Caco-2 (cell line): ENCODE results near the gene AP2S1. TPM values are rescaled to one million over a fixed set of nuclear protein-coding genes. Genes with fewer than 3 reads are reported as not detected.

Experiments used
- BruUV-seq: library from RNA; stranded (reverse); fragments of 400-500 nt; replicated peaks from 2 replicates; lab custom pipeline; 2021; lab: Mats Ljungman, UMichigan
- CTCF ChIA-PET: fragments of 300-600 bp; sonication (Branson Sonifier 250); formaldehyde crosslinking; loops from one replicate; lab custom pipeline; 2022; ENCODE audit warnings: antibody characterized with exemption; lab: Charles Lee
- POLR2A ChIA-PET: fragments of 300-600 bp; sonication (Branson Sonifier 250); formaldehyde crosslinking; loops from one replicate; lab custom pipeline; 2022; ENCODE audit warnings: antibody characterized with exemption; lab: Charles Lee
- DNase-seq, 2 experiments: peaks; one replicate each; pipeline versions ENCODE4 v3.0.0 to v3.0.0-alpha.2; 2020 to 2022
- H3K27me3 ChIP-seq: replicated peaks from 2 replicates; pipeline ENCODE4 v1.6.0; 2011; ENCODE audit warnings: low read length; ENCODE audit not compliant: control insufficient read depth, insufficient read depth
- H3K36me3 ChIP-seq: 2 replicates; pipeline ENCODE4 v1.5.1; 2011; ENCODE audit warnings: low read length; ENCODE audit not compliant: control insufficient read depth, insufficient read depth
- H3K4me1 ChIP-seq: fragments of 250-450 bp; sonication (Bioruptor Pico); 2 replicates; pipeline ENCODE4 v1.5.1; 2020; ENCODE audit warnings: mild to moderate bottlenecking
- H3K4me3 ChIP-seq: 2 replicates; pipeline ENCODE4 v1.5.1; 2011; ENCODE audit warnings: low read depth, mild to moderate bottlenecking, control low read depth, low read length
- H3K9me3 ChIP-seq: fragments of 250-450 bp; sonication (Bioruptor Pico); 2 replicates; pipeline ENCODE4 v1.5.1; 2020; ENCODE audit warnings: mild to moderate bottlenecking, moderate library complexity
- H3K27ac Mint-ChIP-seq: one replicate; pipeline ENCODE4 v1.8.0; 2022; ENCODE audit warnings: mixed read lengths; ENCODE audit not compliant: unreplicated experiment
- H3K27me3 Mint-ChIP-seq: one replicate; pipeline ENCODE4 v1.8.0; 2022; ENCODE audit warnings: mixed read lengths; ENCODE audit not compliant: insufficient read depth, unreplicated experiment
- H3K36me3 Mint-ChIP-seq: one replicate; pipeline ENCODE4 v1.8.0; 2022; ENCODE audit warnings: mild to moderate bottlenecking, mixed read lengths; ENCODE audit not compliant: insufficient read depth, unreplicated experiment
- H3K4me1 Mint-ChIP-seq: one replicate; pipeline ENCODE4 v1.8.0; 2022; ENCODE audit warnings: low read depth, mixed read lengths; ENCODE audit not compliant: unreplicated experiment
- H3K4me3 Mint-ChIP-seq: one replicate; pipeline ENCODE4 v1.8.0; 2022; ENCODE audit warnings: mild to moderate bottlenecking, moderate library complexity, mixed read lengths; ENCODE audit not compliant: unreplicated experiment
- H3K9me3 Mint-ChIP-seq: one replicate; pipeline ENCODE4 v1.8.0; 2022; ENCODE audit warnings: mixed read lengths; ENCODE audit not compliant: unreplicated experiment
- intact Hi-C: fragments of 100-400 bp; cut with micrococcal nuclease; formaldehyde crosslinking; loops from one replicate; pipeline ENCODE4 v1.10.0; 2022; ENCODE audit not compliant: unreplicated experiment
- total RNA-seq: library from RNA; stranded (reverse); gene quantifications from 2 replicates; pipeline ENCODE4 v1.2.3, GENCODE V29; 2022
- TF ChIP-seq, protein P1 (sequence below), 2 experiments: fragments of 200-600 bp in 1 of 2; IDR thresholded peaks; 1 replicate in 1 of 2; 2 replicates in 1 of 2; pipeline versions ENCODE4 v1.5.1 to v1.8.0; 2011 to 2022; ENCODE audit warnings: antibody characterized with exemption in 1 of 2, control low read depth in 1 of 2, inconsistent platforms in 1 of 2, low read depth in 1 of 2, low read length in 1 of 2, mild to moderate bottlenecking in 1 of 2, moderate library complexity in 1 of 2; ENCODE audit not compliant: insufficient read depth in 1 of 2, severe bottlenecking in 1 of 2, unreplicated experiment in 1 of 2

The AP2S1 gene
- total RNA-seq, 1 experiment from 2014 or later = 211 TPM

DNA sequence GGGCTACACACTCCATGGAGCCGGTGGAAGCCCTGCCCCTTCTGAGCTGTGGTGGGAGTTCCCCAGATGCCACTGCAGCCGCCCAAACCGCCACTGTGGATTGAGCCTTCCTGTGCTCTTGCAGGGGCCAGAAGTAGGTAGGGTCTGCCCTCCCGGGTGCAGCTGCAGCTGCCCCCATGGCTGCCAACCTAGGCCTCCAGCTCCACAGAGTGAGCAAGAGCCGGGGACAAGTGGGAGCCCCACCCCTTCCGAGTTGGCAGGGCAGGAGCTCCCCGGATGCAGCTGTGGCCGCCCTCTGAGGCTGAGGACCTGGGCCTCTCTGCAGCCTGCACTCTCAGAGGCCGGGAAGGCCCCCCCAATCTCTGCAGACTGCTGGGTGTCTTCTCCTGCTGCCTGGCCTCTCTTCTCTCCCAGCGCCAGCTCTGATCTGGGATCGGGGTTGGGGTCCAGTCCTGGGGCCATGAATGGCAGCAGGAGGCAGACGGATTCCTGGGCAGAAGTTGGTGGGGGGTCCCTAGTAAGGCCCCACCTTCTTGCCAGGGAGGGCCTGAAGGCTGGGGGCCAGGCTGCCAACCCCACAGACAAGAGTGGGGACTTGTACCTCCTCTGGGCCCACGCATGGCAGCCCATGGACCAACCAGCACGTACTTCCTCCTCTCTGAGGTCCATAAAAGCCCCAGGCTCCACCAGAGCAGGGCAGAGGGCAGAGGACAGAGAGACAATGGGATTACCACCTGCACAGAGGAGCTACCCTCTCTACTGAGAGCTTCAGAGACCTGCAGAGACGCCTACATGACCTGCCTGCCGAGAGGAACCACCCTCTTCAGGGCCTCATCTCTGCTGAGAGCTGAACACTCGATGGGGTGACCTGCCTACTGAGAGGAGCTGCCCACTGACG lies 28.9 kb downstream of the AP2S1 start:
- Mint-ChIP-seq H3K36me3 (no peaks in the 10 kb centered on the region), H3K27me3 (no peaks in the 10 kb centered on the region), H3K27ac (no peak overlapping the region), H3K4me1 (peaks cover 13% of the 10 kb centered on the region), H3K9me3 (no peaks in the 10 kb centered on the region), H3K4me3 (no peak overlapping the region)
- TF ChIP-seq, protein P1, sequence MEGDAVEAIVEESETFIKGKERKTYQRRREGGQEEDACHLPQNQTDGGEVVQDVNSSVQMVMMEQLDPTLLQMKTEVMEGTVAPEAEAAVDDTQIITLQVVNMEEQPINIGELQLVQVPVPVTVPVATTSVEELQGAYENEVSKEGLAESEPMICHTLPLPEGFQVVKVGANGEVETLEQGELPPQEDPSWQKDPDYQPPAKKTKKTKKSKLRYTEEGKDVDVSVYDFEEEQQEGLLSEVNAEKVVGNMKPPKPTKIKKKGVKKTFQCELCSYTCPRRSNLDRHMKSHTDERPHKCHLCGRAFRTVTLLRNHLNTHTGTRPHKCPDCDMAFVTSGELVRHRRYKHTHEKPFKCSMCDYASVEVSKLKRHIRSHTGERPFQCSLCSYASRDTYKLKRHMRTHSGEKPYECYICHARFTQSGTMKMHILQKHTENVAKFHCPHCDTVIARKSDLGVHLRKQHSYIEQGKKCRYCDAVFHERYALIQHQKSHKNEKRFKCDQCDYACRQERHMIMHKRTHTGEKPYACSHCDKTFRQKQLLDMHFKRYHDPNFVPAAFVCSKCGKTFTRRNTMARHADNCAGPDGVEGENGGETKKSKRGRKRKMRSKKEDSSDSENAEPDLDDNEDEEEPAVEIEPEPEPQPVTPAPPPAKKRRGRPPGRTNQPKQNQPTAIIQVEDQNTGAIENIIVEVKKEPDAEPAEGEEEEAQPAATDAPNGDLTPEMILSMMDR (IDR thresholded peaks at IDR 0.05; ENCODE audit: insufficient read depth in 1 of 2, low read depth in 1 of 2, low read length in 1 of 2, severe bottlenecking in 1 of 2, unreplicated experiment in 1 of 2) = no peak
- H3K4me3 ChIP-seq = no peak overlapping the region
- intact Hi-C loops = loop anchor here (2.0 kb wide), 1 partner anchor 35 kb away; no protein-coding TSS in a partner anchor
- no peaks in the 10 kb centered on the region for H3K36me3 ChIP-seq
- peaks cover 16% of the 10 kb centered on the region for H3K4me1 ChIP-seq
- POLR2A ChIA-PET = interaction anchor here (0.6 kb wide), 1 partner anchor 29 kb away, joined by 3 read pairs; the partner anchor contains the start of gene AP2S1
- no peak for DNase-seq
- CTCF ChIA-PET = interaction anchor here (0.6 to 2.5 kb wide), 2 partner anchors 10 to 19 kb away, joined by 4 to 17 read pairs; no protein-coding TSS in a partner anchor
- H3K27me3 ChIP-seq = no peaks in the 10 kb centered on the region
- H3K9me3 ChIP-seq = no peaks in the 10 kb centered on the region; the same call in 1 of the 2 replicates
- BruUV-seq = no TSS peak

DNA sequence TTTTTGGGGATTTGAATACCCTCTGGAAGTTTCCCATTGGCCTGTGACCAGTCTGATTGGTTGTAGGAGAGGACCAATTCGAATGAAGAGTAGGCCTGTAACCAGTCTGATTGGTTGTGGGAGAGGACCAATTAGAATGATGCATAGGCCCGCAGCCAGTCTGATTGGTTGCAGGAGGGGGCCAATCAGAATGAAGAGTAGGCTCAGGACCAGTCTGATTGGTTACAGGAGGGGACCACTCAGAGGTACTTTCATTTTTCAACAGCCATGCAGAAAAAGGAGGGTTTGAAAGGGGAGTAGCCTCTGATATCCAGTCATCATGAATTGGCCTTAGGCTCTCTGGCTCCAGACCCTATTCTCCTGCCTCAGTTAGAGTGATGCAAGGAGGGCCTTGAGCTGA lies 31.8 kb downstream of the AP2S1 start:
- Histone ChIP-seq H3K27me3 (no peaks in the 10 kb centered on the region), H3K9me3 (no peaks in the 10 kb centered on the region; the same call in 1 of the 2 replicates), H3K36me3 (no peaks in the 10 kb centered on the region), H3K4me3 (no peak overlapping the region), H3K4me1 (peaks cover 16% of the 10 kb centered on the region)
- POLR2A ChIA-PET = no interaction called here
- CTCF ChIA-PET = no interaction called here
- no peaks in the 10 kb centered on the region for H3K9me3 Mint-ChIP-seq
- peak in 1 of 2 experiments; percentile 61 for DNase-seq
- H3K36me3 Mint-ChIP-seq = no peaks in the 10 kb centered on the region
- no TSS peak for BruUV-seq
- intact Hi-C loops = no loop called here
- H3K4me1 Mint-ChIP-seq = peaks cover 13% of the 10 kb centered on the region
- no peak overlapping the region for H3K4me3 Mint-ChIP-seq
- no peaks in the 10 kb centered on the region for H3K27me3 Mint-ChIP-seq
- no peak overlapping the region for H3K27ac Mint-ChIP-seq
- TF ChIP-seq, protein P1 (IDR thresholded peaks at IDR 0.05; ENCODE audit: insufficient read depth in 1 of 2, low read depth in 1 of 2, low read length in 1 of 2, severe bottlenecking in 1 of 2, unreplicated experiment in 1 of 2) = no peak

DNA sequence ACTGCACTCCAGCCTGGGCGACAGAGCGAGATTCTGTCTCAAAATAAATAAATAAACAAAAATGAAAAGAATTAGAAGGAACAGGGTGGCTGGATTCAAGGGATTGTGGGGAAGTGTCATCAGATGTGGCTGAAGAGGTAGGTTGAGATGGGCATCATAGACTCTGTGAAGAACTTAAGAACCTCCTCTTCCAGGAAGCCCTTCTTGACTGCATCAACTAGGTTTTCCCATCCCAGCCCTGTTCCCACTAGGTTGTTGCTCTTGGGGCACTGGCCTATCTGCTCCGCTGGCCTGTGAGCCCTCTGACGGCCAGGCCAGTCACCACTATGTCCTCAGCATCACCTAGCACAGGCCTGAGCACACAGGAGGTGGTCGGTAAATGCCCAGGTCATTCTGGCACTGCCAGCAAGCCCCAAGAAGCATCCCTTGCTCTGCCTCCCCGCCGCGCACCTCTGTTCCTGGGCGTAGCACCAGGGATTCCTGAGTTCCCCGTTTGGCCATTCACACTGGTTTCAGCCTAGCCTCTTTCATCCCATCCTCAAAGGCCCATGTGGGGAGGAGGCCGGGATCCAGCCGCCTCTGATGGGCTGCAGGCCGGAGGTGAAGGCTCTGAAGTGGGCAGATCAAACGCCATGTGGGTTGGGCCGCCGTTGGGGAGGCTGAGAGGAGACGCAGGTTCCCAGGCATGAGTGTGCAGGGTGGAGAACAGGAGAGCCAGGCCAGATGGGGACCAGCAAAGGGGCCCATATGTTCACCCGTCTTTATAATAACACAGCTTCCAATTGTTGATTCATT lies 34.6 kb downstream of the AP2S1 start:
- Mint-ChIP-seq H3K27ac (no peak overlapping the region), H3K27me3 (no peaks in the 10 kb centered on the region), H3K36me3 (no peaks in the 10 kb centered on the region), H3K4me1 (peaks cover 13% of the 10 kb centered on the region), H3K4me3 (no peak overlapping the region), H3K9me3 (no peaks in the 10 kb centered on the region)
- DNase-seq = no peak
- Histone ChIP-seq H3K27me3 (no peaks in the 10 kb centered on the region), H3K4me3 (no peak overlapping the region), H3K9me3 (no peaks in the 10 kb centered on the region), H3K36me3 (no peaks in the 10 kb centered on the region), H3K4me1 (peaks cover 8% of the 10 kb centered on the region)
- BruUV-seq = no TSS peak
- TF ChIP-seq, protein P1 (IDR thresholded peaks at IDR 0.05; ENCODE audit: insufficient read depth in 1 of 2, low read depth in 1 of 2, low read length in 1 of 2, severe bottlenecking in 1 of 2, unreplicated experiment in 1 of 2) = no peak
- POLR2A ChIA-PET = no interaction called here
- intact Hi-C loops = no loop called here
- CTCF ChIA-PET = interaction anchor here (1.0 kb wide), 1 partner anchor 25 kb away, joined by 10 read pairs; no protein-coding TSS in a partner anchor
